Measurements from ENCODE around the gene LPP.

DNA sequence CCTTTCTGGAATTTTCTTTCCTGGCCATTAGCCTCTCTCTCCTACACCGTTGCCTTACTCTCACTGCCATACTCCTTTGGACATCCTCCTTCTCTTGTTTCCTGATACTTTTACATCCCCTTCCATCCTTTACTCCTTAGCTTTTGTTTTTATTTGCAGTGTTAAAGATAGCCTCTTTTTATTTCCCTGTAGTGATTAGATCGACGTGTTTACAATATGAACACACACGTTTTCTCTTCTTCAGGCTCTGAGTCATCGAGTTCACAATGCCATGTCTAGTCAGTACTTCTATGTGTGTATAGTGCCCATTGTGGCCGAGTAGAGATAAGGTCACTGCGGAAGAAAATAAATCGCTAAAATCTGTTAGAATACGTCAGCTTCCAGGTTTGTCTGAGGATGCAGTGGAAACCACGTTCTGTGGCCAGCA, 208.5 kb downstream of the LPP start:
- TF ChIP-seq, protein P1, sequence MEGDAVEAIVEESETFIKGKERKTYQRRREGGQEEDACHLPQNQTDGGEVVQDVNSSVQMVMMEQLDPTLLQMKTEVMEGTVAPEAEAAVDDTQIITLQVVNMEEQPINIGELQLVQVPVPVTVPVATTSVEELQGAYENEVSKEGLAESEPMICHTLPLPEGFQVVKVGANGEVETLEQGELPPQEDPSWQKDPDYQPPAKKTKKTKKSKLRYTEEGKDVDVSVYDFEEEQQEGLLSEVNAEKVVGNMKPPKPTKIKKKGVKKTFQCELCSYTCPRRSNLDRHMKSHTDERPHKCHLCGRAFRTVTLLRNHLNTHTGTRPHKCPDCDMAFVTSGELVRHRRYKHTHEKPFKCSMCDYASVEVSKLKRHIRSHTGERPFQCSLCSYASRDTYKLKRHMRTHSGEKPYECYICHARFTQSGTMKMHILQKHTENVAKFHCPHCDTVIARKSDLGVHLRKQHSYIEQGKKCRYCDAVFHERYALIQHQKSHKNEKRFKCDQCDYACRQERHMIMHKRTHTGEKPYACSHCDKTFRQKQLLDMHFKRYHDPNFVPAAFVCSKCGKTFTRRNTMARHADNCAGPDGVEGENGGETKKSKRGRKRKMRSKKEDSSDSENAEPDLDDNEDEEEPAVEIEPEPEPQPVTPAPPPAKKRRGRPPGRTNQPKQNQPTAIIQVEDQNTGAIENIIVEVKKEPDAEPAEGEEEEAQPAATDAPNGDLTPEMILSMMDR (IDR thresholded peaks at IDR 0.05 in 2 of 3, conservative IDR thresholded peaks at IDR 0.05 in 1 of 3; ENCODE audit: insufficient read depth in 2 of 3, low read depth in 1 of 3, low read length in 3 of 3): no peak
- no peak for TF ChIP-seq POLR2A (conservative IDR thresholded peaks at IDR 0.05)
- TF ChIP-seq, protein P2, sequence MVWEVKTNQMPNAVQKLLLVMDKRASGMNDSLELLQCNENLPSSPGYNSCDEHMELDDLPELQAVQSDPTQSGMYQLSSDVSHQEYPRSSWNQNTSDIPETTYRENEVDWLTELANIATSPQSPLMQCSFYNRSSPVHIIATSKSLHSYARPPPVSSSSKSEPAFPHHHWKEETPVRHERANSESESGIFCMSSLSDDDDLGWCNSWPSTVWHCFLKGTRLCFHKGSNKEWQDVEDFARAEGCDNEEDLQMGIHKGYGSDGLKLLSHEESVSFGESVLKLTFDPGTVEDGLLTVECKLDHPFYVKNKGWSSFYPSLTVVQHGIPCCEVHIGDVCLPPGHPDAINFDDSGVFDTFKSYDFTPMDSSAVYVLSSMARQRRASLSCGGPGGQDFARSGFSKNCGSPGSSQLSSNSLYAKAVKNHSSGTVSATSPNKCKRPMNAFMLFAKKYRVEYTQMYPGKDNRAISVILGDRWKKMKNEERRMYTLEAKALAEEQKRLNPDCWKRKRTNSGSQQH (CRISPR knock-in tag; IDR thresholded peaks at IDR 0.05): no peak
- no peak for TF ChIP-seq JUNB (CRISPR knock-in tag; conservative IDR thresholded peaks at IDR 0.05)
- no peak for TF ChIP-seq KDM1A (IDR thresholded peaks at IDR 0.05)
- TF ChIP-seq MYC (IDR thresholded peaks at IDR 0.05; ENCODE audit: low read depth, low read length): no peak
- no peak for TF ChIP-seq MYC (CRISPR knock-in tag; IDR thresholded peaks at IDR 0.05; ENCODE audit: borderline replicate concordance, low read depth)

Data from K562 (cell line).